Activated T-helper 17 cell treated with anti-CD3 and anti-CD28 coated beads, Interleukin-2, amount 50 U/mL, for 72 hours (primary cell): Measurements from ENCODE around the gene OBP2B. TPM values are rescaled to one million over a fixed set of nuclear protein-coding genes. Genes with fewer than 3 reads are reported as not detected.
A peak's percentile ranks its signal among the peaks of the same experiment; 100 is the strongest.
"Not testable (repeated sequence)": the region's sequence is repeated elsewhere in the genome, so short reads cannot be mapped to it uniquely, and the experiment has no call there.

Source experiments
- ATAC-seq: fragments of 150-1000 bp; cut with Tn5 transposase; replicated peaks from 2 replicates; pipeline ENCODE4 v1.10.0; 2021; ENCODE audit warnings: mild to moderate bottlenecking, moderate library complexity
- H3K27ac Mint-ChIP-seq: one replicate; pipeline ENCODE4 v1.8.0; 2022; ENCODE audit warnings: mixed read lengths
- H3K27me3 Mint-ChIP-seq: one replicate; pipeline ENCODE4 v1.8.0; 2022; ENCODE audit warnings: mixed read lengths
- H3K36me3 Mint-ChIP-seq: one replicate; pipeline ENCODE4 v1.8.0; 2022; ENCODE audit warnings: low read depth, mild to moderate bottlenecking, mixed read lengths
- H3K4me1 Mint-ChIP-seq: one replicate; pipeline ENCODE4 v1.8.0; 2022; ENCODE audit warnings: mixed read lengths
- H3K4me3 Mint-ChIP-seq: one replicate; pipeline ENCODE4 v1.8.0; 2022; ENCODE audit warnings: mild to moderate bottlenecking, mixed read lengths
- H3K9me3 Mint-ChIP-seq: one replicate; pipeline ENCODE4 v1.8.0; 2022; ENCODE audit warnings: mixed read lengths
- total RNA-seq, 2 donors: library from RNA; stranded (reverse); gene quantifications; one replicate each; pipeline ENCODE4 v1.2.3, GENCODE V29; 2022

Gene OBP2B
- not detected for total RNA-seq

GRCh38 chr9:133208880-133209300, at the start of gene OBP2B:
OBP2B (minus strand) TSS chr9:133209250; CDS start chr9:133209199, 51 bp downstream.
- not testable (repeated sequence) for H3K36me3 Mint-ChIP-seq

GRCh38 chr9:133258061-133259015, 49.3 kb upstream of the OBP2B start:
- Mint-ChIP-seq H3K9me3 (no peaks in the 10 kb centered on the region), H3K27me3 (peaks cover 6% of the 10 kb centered on the region), H3K27ac (no peak overlapping the region), H3K4me3 (no peak overlapping the region), H3K4me1 (no peaks in the 10 kb centered on the region), H3K36me3 (no peaks in the 10 kb centered on the region)
- no peak for ATAC-seq

More at GRCh38 chr9:133208880-133209300, at the start of gene OBP2B:
- not testable (repeated sequence) for H3K9me3 Mint-ChIP-seq, H3K4me1 Mint-ChIP-seq, H3K4me3 Mint-ChIP-seq, ATAC-seq, H3K27ac Mint-ChIP-seq
- H3K27me3 Mint-ChIP-seq = peaks cover 32% of the 10 kb centered on the region

GRCh38 chr9:133257465-133257956, 48.5 kb upstream of the OBP2B start:
- H3K27me3 Mint-ChIP-seq = peaks cover 6% of the 10 kb centered on the region

GRCh38 chr9:133256686-133257091, 47.6 kb upstream of the OBP2B start:
- no peak overlapping the region for H3K4me3 Mint-ChIP-seq

More at GRCh38 chr9:133257465-133257956, 48.5 kb upstream of the OBP2B start:
- Mint-ChIP-seq H3K27ac (no peak overlapping the region), H3K4me1 (no peaks in the 10 kb centered on the region), H3K36me3 (no peaks in the 10 kb centered on the region), H3K4me3 (no peak overlapping the region), H3K9me3 (no peaks in the 10 kb centered on the region)
- no peak for ATAC-seq

GRCh38 chr9:133256136-133256461, 47.0 kb upstream of the OBP2B start:
- Mint-ChIP-seq H3K4me3 (no peak overlapping the region), H3K27ac (no peak overlapping the region), H3K4me1 (no peaks in the 10 kb centered on the region), H3K9me3 (no peaks in the 10 kb centered on the region), H3K27me3 (peaks cover 6% of the 10 kb centered on the region), H3K36me3 (no peaks in the 10 kb centered on the region)
- no peak for ATAC-seq

More at GRCh38 chr9:133256686-133257091, 47.6 kb upstream of the OBP2B start:
- Mint-ChIP-seq H3K9me3 (no peaks in the 10 kb centered on the region), H3K27me3 (peaks cover 6% of the 10 kb centered on the region), H3K27ac (no peak overlapping the region), H3K36me3 (no peaks in the 10 kb centered on the region), H3K4me1 (no peaks in the 10 kb centered on the region)
- ATAC-seq = no peak

- no peaks in the 10 kb centered on the region for H3K4me1 Mint-ChIP-seq
- no peaks in the 10 kb centered on the region for H3K9me3 Mint-ChIP-seq
- no peak overlapping the region for H3K4me3 Mint-ChIP-seq
- H3K27me3 Mint-ChIP-seq = peaks cover 4% of the 10 kb centered on the region
- H3K27ac Mint-ChIP-seq = no peak overlapping the region
- no peaks in the 10 kb centered on the region for H3K36me3 Mint-ChIP-seq
- ATAC-seq = no peak
These were observed 46.5 kb upstream of the OBP2B start for GRCh38 chr9:133255371-133256135.

GRCh38 chr9:133254471-133254870, 45.4 kb upstream of the OBP2B start:
- Mint-ChIP-seq H3K36me3 (no peaks in the 10 kb centered on the region), H3K27me3 (peaks cover 8% of the 10 kb centered on the region), H3K9me3 (no peaks in the 10 kb centered on the region), H3K4me3 (no peak overlapping the region), H3K4me1 (no peaks in the 10 kb centered on the region), H3K27ac (no peak overlapping the region)
- ATAC-seq = no peak

- no peaks in the 10 kb centered on the region for H3K9me3 Mint-ChIP-seq
- H3K4me3 Mint-ChIP-seq = no peak overlapping the region
- peaks cover 11% of the 10 kb centered on the region for H3K27me3 Mint-ChIP-seq
- no peak overlapping the region for H3K27ac Mint-ChIP-seq
- H3K4me1 Mint-ChIP-seq = no peaks in the 10 kb centered on the region
- H3K36me3 Mint-ChIP-seq = no peaks in the 10 kb centered on the region
- ATAC-seq = no peak
These were observed 44.2 kb upstream of the OBP2B start for GRCh38 chr9:133253268-133253667.

- no peaks in the 10 kb centered on the region for H3K36me3 Mint-ChIP-seq
- H3K4me1 Mint-ChIP-seq = no peaks in the 10 kb centered on the region
- H3K27me3 Mint-ChIP-seq = peaks cover 11% of the 10 kb centered on the region
- no peak overlapping the region for H3K4me3 Mint-ChIP-seq
- peak; percentile 16 for ATAC-seq
- H3K27ac Mint-ChIP-seq = no peak overlapping the region
- no peaks in the 10 kb centered on the region for H3K9me3 Mint-ChIP-seq
These were observed 43.4 kb upstream of the OBP2B start for GRCh38 chr9:133252301-133253020.

GRCh38 chr9:133251773-133252172, 42.7 kb upstream of the OBP2B start:
- Mint-ChIP-seq H3K9me3 (no peaks in the 10 kb centered on the region), H3K4me3 (no peak overlapping the region), H3K27me3 (peaks cover 11% of the 10 kb centered on the region), H3K4me1 (no peaks in the 10 kb centered on the region), H3K27ac (no peak overlapping the region), H3K36me3 (no peaks in the 10 kb centered on the region)
- ATAC-seq = no peak

GRCh38 chr9:133251221-133251620, 42.2 kb upstream of the OBP2B start:
- H3K9me3 Mint-ChIP-seq, H3K27ac Mint-ChIP-seq: not testable (repeated sequence)
- peaks cover 11% of the 10 kb centered on the region for H3K27me3 Mint-ChIP-seq

GRCh38 chr9:133250741-133251170, 41.7 kb upstream of the OBP2B start:
- no peak overlapping the region for H3K4me3 Mint-ChIP-seq

More at GRCh38 chr9:133251221-133251620, 42.2 kb upstream of the OBP2B start:
- not testable (repeated sequence) for H3K4me3 Mint-ChIP-seq, ATAC-seq, H3K4me1 Mint-ChIP-seq, H3K36me3 Mint-ChIP-seq

GRCh38 chr9:133249337-133249736, 40.3 kb upstream of the OBP2B start:
- no peaks in the 10 kb centered on the region for H3K4me1 Mint-ChIP-seq
- no peak overlapping the region for H3K27ac Mint-ChIP-seq
- no peaks in the 10 kb centered on the region for H3K9me3 Mint-ChIP-seq
- H3K4me3 Mint-ChIP-seq = no peak overlapping the region
- no peak for ATAC-seq
- H3K36me3 Mint-ChIP-seq = no peaks in the 10 kb centered on the region
- peaks cover 11% of the 10 kb centered on the region for H3K27me3 Mint-ChIP-seq

More at GRCh38 chr9:133250741-133251170, 41.7 kb upstream of the OBP2B start:
- H3K36me3 Mint-ChIP-seq = no peaks in the 10 kb centered on the region
- H3K4me1 Mint-ChIP-seq = no peaks in the 10 kb centered on the region
- H3K27ac Mint-ChIP-seq = no peak overlapping the region
- H3K27me3 Mint-ChIP-seq = peaks cover 11% of the 10 kb centered on the region
- no peaks in the 10 kb centered on the region for H3K9me3 Mint-ChIP-seq
- ATAC-seq = no peak

GRCh38 chr9:133248726-133249295, 39.8 kb upstream of the OBP2B start:
- Mint-ChIP-seq H3K27me3 (peaks cover 11% of the 10 kb centered on the region), H3K4me1 (no peaks in the 10 kb centered on the region)

More at GRCh38 chr9:133248726-133249295, 39.8 kb upstream of the OBP2B start:
- no peaks in the 10 kb centered on the region for H3K36me3 Mint-ChIP-seq
- no peak for ATAC-seq
- H3K9me3 Mint-ChIP-seq = no peaks in the 10 kb centered on the region
- no peak overlapping the region for H3K27ac Mint-ChIP-seq
- no peak overlapping the region for H3K4me3 Mint-ChIP-seq
